Kidney epithelial cell (primary cell): ENCODE data around the gene FBL. TPM values are rescaled to one million over a fixed set of nuclear protein-coding genes. Genes with fewer than 3 reads are reported as not detected.
A peak's percentile ranks its signal among the peaks of the same experiment; 100 is the strongest.
"Not testable (repeated sequence)": the region's sequence is repeated elsewhere in the genome, so short reads cannot be mapped to it uniquely, and the experiment has no call there.

Experiments
- DNase-seq: peaks from one replicate; pipeline ENCODE4 v3.0.0-alpha.2; 2010; ENCODE audit warnings: low read depth
- H3K27me3 ChIP-seq: 2 replicates; pipeline ENCODE4 v1.6.0; 2011; ENCODE audit warnings: low read length; ENCODE audit not compliant: control insufficient read depth, insufficient read depth
- H3K36me3 ChIP-seq: 2 replicates; pipeline ENCODE4 v1.5.1; 2011; ENCODE audit warnings: low read length; ENCODE audit not compliant: control insufficient read depth, insufficient read depth
- H3K4me3 ChIP-seq: 2 replicates; pipeline ENCODE4 v1.5.1; 2011; ENCODE audit warnings: low read depth, mild to moderate bottlenecking, control low read depth, low read length
- total RNA-seq: library from RNA; depleted of rRNA; stranded (reverse); fragments of >200 nt; gene quantifications from 2 replicates; pipeline ENCODE4 v1.2.3, GENCODE V29; 2015
- TF ChIP-seq, protein P1 (sequence below): IDR thresholded peaks from 2 replicates; pipeline ENCODE4 v1.5.1; 2011; ENCODE audit warnings: mild to moderate bottlenecking, moderate library complexity, low read length, control low read depth, inconsistent platforms; ENCODE audit not compliant: insufficient read depth, poor library complexity, severe bottlenecking

Gene FBL
- total RNA-seq: 162 and 224 TPM in 2 replicates

DNA sequence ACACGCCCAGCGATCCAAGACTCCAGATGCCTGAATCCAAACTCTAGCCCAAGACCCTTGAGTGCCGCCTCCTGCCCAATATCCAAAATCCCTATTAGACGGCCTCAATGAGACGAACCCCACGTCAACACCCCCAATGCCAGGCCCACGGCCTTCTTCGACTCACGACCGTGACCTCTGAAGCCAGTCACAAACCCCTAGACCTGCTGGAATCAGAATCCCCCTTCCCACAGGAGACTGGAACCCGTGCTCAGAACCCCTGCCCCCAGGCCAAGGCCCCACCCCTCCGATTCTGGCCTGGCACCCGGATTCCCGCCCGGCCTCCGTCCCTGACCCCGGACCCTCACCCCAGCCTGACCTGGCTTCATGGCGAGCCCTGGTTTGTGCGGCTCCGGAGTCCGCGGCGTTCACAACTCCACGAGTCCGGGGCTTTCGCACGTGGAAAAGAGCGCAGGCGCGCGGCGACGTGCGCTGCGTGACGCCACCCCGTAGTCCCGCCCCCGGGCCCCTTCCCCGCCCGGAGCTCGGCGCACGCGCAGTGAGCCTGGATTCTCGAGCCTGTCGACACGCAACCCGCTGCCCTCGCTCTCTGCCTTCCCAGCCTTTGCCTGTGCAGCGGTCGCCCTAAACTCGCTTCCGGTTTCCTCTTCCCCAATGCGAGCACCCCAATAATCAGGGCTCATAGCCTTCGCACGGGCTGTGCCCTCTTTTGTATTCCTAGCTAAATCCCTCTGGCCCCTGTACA, at the start of gene FBL:
Gene FBL, minus strand, starts transcription at position 447 of the 745 bp plus-strand sequence. Its CDS starts 79 bp downstream, at position 368.
- no peaks in the 10 kb centered on the region for H3K36me3 ChIP-seq
- TF ChIP-seq, protein P1, sequence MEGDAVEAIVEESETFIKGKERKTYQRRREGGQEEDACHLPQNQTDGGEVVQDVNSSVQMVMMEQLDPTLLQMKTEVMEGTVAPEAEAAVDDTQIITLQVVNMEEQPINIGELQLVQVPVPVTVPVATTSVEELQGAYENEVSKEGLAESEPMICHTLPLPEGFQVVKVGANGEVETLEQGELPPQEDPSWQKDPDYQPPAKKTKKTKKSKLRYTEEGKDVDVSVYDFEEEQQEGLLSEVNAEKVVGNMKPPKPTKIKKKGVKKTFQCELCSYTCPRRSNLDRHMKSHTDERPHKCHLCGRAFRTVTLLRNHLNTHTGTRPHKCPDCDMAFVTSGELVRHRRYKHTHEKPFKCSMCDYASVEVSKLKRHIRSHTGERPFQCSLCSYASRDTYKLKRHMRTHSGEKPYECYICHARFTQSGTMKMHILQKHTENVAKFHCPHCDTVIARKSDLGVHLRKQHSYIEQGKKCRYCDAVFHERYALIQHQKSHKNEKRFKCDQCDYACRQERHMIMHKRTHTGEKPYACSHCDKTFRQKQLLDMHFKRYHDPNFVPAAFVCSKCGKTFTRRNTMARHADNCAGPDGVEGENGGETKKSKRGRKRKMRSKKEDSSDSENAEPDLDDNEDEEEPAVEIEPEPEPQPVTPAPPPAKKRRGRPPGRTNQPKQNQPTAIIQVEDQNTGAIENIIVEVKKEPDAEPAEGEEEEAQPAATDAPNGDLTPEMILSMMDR: no peak
- H3K4me3 ChIP-seq: peak within 1 kb of the TSS; percentile 65
- no peaks in the 10 kb centered on the region for H3K27me3 ChIP-seq
- DNase-seq: peak; percentile 56

GRCh38 chr19:39895096-39895495, 48.9 kb upstream of the FBL start:
- not testable (repeated sequence) for H3K4me3 ChIP-seq, H3K36me3 ChIP-seq, DNase-seq, H3K27me3 ChIP-seq

GRCh38 chr19:39894236-39894606, 48.0 kb upstream of the FBL start:
- not testable (repeated sequence) for DNase-seq, H3K27me3 ChIP-seq, H3K4me3 ChIP-seq, H3K36me3 ChIP-seq

- not testable (repeated sequence) for H3K27me3 ChIP-seq, H3K4me3 ChIP-seq, H3K36me3 ChIP-seq, DNase-seq
Measured at GRCh38 chr19:39893366-39894235, 47.4 kb upstream of the FBL start.

DNA sequence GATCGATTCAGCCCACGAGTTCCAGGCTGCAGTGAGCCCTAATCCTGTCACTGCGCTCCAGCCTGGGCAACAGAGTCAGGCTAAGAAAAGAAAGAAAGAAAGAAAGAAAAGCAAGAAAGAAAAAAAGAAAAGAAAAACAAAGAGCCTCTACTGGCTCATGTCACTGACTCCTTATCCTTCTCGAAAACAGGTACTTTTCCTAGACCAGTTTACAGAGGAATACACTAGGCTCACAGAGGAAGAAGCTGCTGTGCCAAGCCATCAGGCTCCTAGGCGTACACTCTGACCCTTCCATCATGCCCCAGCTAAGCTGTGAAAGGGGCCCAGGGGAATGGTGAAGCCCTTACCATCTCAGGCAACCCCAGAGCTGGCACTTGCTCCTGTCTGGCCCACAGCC, 46.3 kb upstream of the FBL start:
- not testable (repeated sequence) for H3K36me3 ChIP-seq, H3K4me3 ChIP-seq

DNA sequence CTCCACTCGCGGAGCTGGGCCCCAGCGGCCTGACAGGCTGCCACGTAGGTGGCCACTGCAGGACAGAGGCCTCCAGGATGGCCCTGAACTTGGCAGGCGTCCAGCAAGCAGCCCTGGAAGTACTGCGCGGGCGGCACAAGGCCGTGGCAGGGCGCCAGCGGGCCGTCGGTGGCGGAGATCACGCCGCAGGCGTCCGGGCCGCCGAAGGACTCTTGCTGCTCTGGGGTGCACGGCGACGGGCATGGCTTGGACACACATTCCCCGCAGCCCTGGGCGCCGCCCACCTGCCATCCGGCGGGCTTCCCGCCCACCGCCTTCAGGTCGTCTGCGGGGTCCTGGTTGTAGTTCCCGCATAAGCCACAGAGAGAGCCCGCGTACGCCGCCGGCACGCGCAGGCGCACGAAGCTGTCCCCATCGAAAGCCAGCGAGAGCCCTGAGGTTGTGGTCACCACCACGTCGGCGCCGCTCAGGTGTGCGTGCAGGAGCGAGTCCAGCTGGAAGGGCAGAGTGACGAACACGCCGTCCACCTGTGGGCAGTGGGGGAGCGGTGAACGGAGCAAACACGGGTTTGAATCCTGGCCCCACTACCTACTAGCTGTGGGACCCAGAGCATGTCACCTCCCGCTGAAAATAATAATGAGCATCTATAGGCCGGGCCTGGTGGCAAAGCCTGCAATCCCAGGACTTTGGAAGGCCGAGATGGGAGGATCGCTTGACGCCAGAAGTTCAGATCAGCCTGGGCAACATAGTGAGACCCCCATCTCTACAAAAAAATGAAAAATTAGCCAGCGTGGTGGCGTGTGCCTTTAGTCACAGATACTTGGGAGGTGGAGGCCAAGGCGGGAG, 45.7 kb upstream of the FBL start:
- H3K4me3 ChIP-seq, H3K27me3 ChIP-seq, H3K36me3 ChIP-seq, DNase-seq: not testable (repeated sequence)

More for the DNA sequence above, 46.3 kb upstream of the FBL start:
- not testable (repeated sequence) for DNase-seq, H3K27me3 ChIP-seq

GRCh38 chr19:39890755-39891551, 44.8 kb upstream of the FBL start:
- TF ChIP-seq, protein P1: no peak
- H3K4me3 ChIP-seq: no peak overlapping the region
- H3K27me3 ChIP-seq: peaks cover 2% of the 10 kb centered on the region
- no peak for DNase-seq
- H3K36me3 ChIP-seq: no peaks in the 10 kb centered on the region

GRCh38 chr19:39889872-39890754, 43.9 kb upstream of the FBL start:
- H3K36me3 ChIP-seq, DNase-seq, H3K4me3 ChIP-seq, H3K27me3 ChIP-seq: not testable (repeated sequence)

DNA sequence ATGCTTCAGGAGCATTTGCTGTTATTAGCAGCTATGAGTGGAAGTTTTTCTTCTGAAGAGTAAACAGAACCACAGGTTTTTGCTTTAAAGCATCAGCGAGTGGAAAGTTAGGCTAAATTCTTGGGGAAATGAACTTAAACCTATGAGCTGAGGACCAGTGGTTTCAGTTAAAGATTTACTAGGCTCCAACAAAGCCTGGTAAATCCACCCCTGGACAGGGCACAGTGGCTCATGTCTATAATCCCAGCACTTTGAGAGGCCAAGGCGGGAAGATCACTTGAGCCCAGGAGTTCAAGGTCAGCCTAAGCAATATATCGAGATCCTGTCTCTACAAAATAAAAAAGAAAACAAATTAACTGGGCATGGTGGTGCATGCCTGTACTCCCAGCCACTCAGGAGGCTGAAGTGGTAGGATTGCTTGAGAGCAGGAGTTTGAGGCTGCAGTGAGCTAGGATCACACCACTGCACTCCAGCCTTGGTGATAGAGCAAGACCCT, 41.3 kb upstream of the FBL start:
- not testable (repeated sequence) for DNase-seq, H3K4me3 ChIP-seq, H3K36me3 ChIP-seq, H3K27me3 ChIP-seq

DNA sequence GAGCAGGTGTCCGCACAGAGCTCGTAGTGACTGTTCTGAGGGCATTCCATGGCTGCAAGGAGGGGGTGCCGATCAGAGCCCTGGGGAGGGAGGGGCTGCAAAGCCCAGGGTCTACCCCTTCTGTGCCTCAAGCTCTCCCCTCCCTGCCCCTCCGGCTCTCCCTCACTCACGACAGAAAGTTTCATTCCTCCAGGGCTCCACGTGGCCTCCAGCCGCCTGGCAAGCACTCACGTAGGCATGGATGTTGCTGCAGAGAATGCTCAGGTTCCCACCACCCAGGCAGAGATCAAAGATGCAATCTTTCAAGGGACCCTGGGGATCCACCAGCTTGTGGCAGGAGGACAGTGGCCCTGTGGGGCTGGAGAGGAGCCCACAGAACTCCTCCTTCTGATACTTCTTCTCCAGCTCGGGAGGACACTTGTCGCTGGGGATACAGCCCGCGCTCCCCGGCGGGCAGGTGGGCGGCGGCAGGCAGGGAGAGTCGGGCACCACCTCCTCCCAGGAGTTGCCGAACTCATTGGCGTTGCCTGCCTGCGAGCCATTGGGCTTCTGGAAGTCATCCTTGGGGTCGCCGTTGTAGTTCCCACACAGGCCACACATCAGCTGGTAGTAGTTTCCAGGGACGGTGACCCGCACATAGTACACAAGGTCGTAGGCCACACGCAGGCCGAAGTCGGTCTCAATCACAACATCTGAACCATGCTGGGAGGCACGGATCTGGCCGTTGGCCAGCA, 39.8 kb upstream of the FBL start:
- not testable (repeated sequence) for DNase-seq, H3K36me3 ChIP-seq, H3K27me3 ChIP-seq, H3K4me3 ChIP-seq
